ENCODE measurements around the gene STX8. TPM values are rescaled to one million over a fixed set of nuclear protein-coding genes. Genes with fewer than 3 reads are reported as not detected.

The STX8 gene
- total RNA-seq, 2 experiments from 2014 or later: 59.6 to 71.5 TPM

GRCh38 chr17:9321890-9322289 lies 253.7 kb downstream of the STX8 start:
- Mint-ChIP-seq H3K36me3 (ENCODE audit: low read depth) (peaks cover 11% of the 10 kb centered on the region), H3K27ac (no peak overlapping the region)

GRCh38 chr17:9315360-9315759 lies 260.3 kb downstream of the STX8 start:
- POLR2A ChIA-PET: no interaction called here
- Mint-ChIP-seq H3K36me3 (ENCODE audit: low read depth) (peaks cover 11% of the 10 kb centered on the region), H3K9me3 (peaks cover 6% of the 10 kb centered on the region), H3K4me3 (no peak overlapping the region), H3K27ac (no peak overlapping the region), H3K27me3 (no peaks in the 10 kb centered on the region), H3K4me1 (ENCODE audit: low read depth) (no peaks in the 10 kb centered on the region)
- no peak for TF ChIP-seq CTCF (IDR thresholded peaks at IDR 0.05)
- CTCF ChIA-PET: no interaction called here
- intact Hi-C loops (cut with micrococcal nuclease): no loop called here
- DNase-seq (no peak), ATAC-seq (no peak)

More at GRCh38 chr17:9321890-9322289, 253.7 kb downstream of the STX8 start:
- DNase-seq: no peak
- no peak for ATAC-seq
- ChIA-PET POLR2A (no interaction called here), CTCF (no interaction called here)
- Mint-ChIP-seq H3K4me3 (no peak overlapping the region), H3K4me1 (ENCODE audit: low read depth) (no peaks in the 10 kb centered on the region), H3K9me3 (peaks cover 6% of the 10 kb centered on the region), H3K27me3 (no peaks in the 10 kb centered on the region)
- intact Hi-C loops (cut with micrococcal nuclease): no loop called here
- no peak for TF ChIP-seq CTCF (IDR thresholded peaks at IDR 0.05)

- ChIA-PET POLR2A (no interaction called here), CTCF (interaction anchor here (3.0 kb wide), 1 partner anchor 21 kb away, joined by 7 read pairs; no protein-coding TSS in a partner anchor)
- intact Hi-C loops (cut with micrococcal nuclease): no loop called here
- Mint-ChIP-seq H3K4me3 (no peak overlapping the region), H3K9me3 (peaks cover 2% of the 10 kb centered on the region), H3K27ac (no peak overlapping the region), H3K4me1 (ENCODE audit: low read depth) (no peaks in the 10 kb centered on the region), H3K27me3 (no peaks in the 10 kb centered on the region), H3K36me3 (ENCODE audit: low read depth) (peaks cover 4% of the 10 kb centered on the region)
- no peak for TF ChIP-seq CTCF (IDR thresholded peaks at IDR 0.05)
- DNase-seq (no peak), ATAC-seq (no peak)
Observed at GRCh38 chr17:9313346-9313745, 262.3 kb downstream of the STX8 start.

GRCh38 chr17:9309216-9309615 lies 266.4 kb downstream of the STX8 start:
- H3K9me3 Mint-ChIP-seq: no peaks in the 10 kb centered on the region
- intact Hi-C loops (cut with micrococcal nuclease): no loop called here
- no peak for DNase-seq
- H3K4me3 Mint-ChIP-seq: no peak overlapping the region
- ChIA-PET CTCF (interaction anchor here (0.7 kb wide), 1 partner anchor 17 kb away, joined by 4 read pairs; no protein-coding TSS in a partner anchor), POLR2A (no interaction called here)
- no peak for ATAC-seq
- no peak for TF ChIP-seq CTCF (IDR thresholded peaks at IDR 0.05)
- H3K27me3 Mint-ChIP-seq: no peaks in the 10 kb centered on the region
- H3K27ac Mint-ChIP-seq: no peak overlapping the region
- H3K36me3 Mint-ChIP-seq (ENCODE audit: low read depth): no peaks in the 10 kb centered on the region
- H3K4me1 Mint-ChIP-seq (ENCODE audit: low read depth): no peaks in the 10 kb centered on the region

GRCh38 chr17:9308069-9308468 lies 267.6 kb downstream of the STX8 start:
- Mint-ChIP-seq H3K9me3 (no peaks in the 10 kb centered on the region), H3K4me3 (no peak overlapping the region), H3K27me3 (no peaks in the 10 kb centered on the region), H3K27ac (no peak overlapping the region), H3K4me1 (ENCODE audit: low read depth) (no peaks in the 10 kb centered on the region), H3K36me3 (ENCODE audit: low read depth) (no peaks in the 10 kb centered on the region)
- ChIA-PET POLR2A (no interaction called here), CTCF (interaction anchor here (1.0 kb wide), 1 partner anchor 13 kb away, joined by 3 read pairs; no protein-coding TSS in a partner anchor)
- no peak for TF ChIP-seq CTCF (IDR thresholded peaks at IDR 0.05)
- DNase-seq (no peak), ATAC-seq (no peak)
- intact Hi-C loops (cut with micrococcal nuclease): no loop called here

Measured in activated CD8-positive, alpha-beta T cell treated with anti-CD3 and anti-CD28 coated beads for 36 hours (primary cell).